Keratinocyte (primary cell): ENCODE results near the gene CARD11.

Source experiments
- CTCF ChIP-seq, 3 experiments: IDR thresholded peaks in 1 of 3; conservative IDR thresholded peaks in 1 of 3; optimal IDR thresholded peaks in 1 of 3; 2 replicates in 2 of 3; 3 replicates in 1 of 3; pipeline versions ENCODE3 to v1.5.1; 2011; ENCODE audit warnings: low read length in 3 of 3, mild to moderate bottlenecking in 3 of 3, moderate library complexity in 2 of 3, control low read depth in 1 of 3, inconsistent platforms in 1 of 3; ENCODE audit not compliant: insufficient read depth in 2 of 3; ENCODE audit errors: extremely low read depth in 1 of 3
- EZH2 ChIP-seq: IDR thresholded peaks from one replicate; pipeline ENCODE4 v1.6.1; 2012; ENCODE audit warnings: inconsistent platforms, mild to moderate bottlenecking, low read length, moderate library complexity

- TF ChIP-seq CTCF (optimal IDR thresholded peaks at IDR 0.05 in 1 of 3, IDR thresholded peaks at IDR 0.05 in 1 of 3, conservative IDR thresholded peaks at IDR 0.05 in 1 of 3; ENCODE audit: extremely low read depth in 1 of 3, insufficient read depth in 2 of 3, low read length in 3 of 3) (no peak), EZH2 (no peak)
These were observed 137.3 kb downstream of the CARD11 start for GRCh38 chr7:2906197-2906931.
